KMS-11 (cell line): ENCODE measurements around the gene CCBE1.

Experiments used
- H2AFZ ChIP-seq: fragments of 200-600 bp; sonication (generic); 2 replicates; pipeline ENCODE4 v1.6.1; 2016; ENCODE audit warnings: antibody characterized with exemption, mixed run types, low read depth
- H3K27ac ChIP-seq: fragments of 200-600 bp; sonication (generic); 2 replicates; pipeline ENCODE4 v1.6.1; 2016; ENCODE audit warnings: mild to moderate bottlenecking, mixed run types
- H3K27me3 ChIP-seq: fragments of 200-600 bp; sonication (generic); 2 replicates; pipeline ENCODE4 v1.6.1; 2017; ENCODE audit warnings: mild to moderate bottlenecking, low read depth, mixed run types, moderate library complexity; ENCODE audit not compliant: insufficient read depth
- H3K36me3 ChIP-seq: fragments of 200-600 bp; sonication (generic); 2 replicates; pipeline ENCODE4 v1.6.1; 2017; ENCODE audit warnings: mild to moderate bottlenecking, mixed run types; ENCODE audit not compliant: insufficient read depth
- H3K4me1 ChIP-seq: fragments of 200-600 bp; sonication (generic); 2 replicates; pipeline ENCODE4 v1.6.1; 2016; ENCODE audit warnings: mild to moderate bottlenecking, low read depth, mixed run types; ENCODE audit not compliant: poor library complexity, severe bottlenecking
- H3K4me2 ChIP-seq: fragments of 200-600 bp; sonication (generic); 2 replicates; pipeline ENCODE4 v1.7.0; 2016; ENCODE audit warnings: mild to moderate bottlenecking, mixed run types
- H3K4me3 ChIP-seq: fragments of 200-600 bp; sonication (generic); IDR thresholded peaks from 2 replicates; pipeline ENCODE4 v1.6.1; 2017; ENCODE audit warnings: low read depth, low read length, mixed read lengths; ENCODE audit not compliant: insufficient read depth
- H3K79me2 ChIP-seq: fragments of 200-600 bp; sonication (generic); 2 replicates; pipeline ENCODE4 v1.6.1; 2016; ENCODE audit warnings: low read depth, mixed run types; ENCODE audit not compliant: insufficient read depth
- H3K9ac ChIP-seq: fragments of 200-600 bp; sonication (generic); 2 replicates; pipeline ENCODE4 v1.6.1; 2016; ENCODE audit warnings: mild to moderate bottlenecking, mixed run types
- H4K20me1 ChIP-seq: fragments of 200-600 bp; sonication (generic); 2 replicates; pipeline ENCODE4 v1.6.1; 2016; ENCODE audit warnings: mild to moderate bottlenecking, mixed run types; ENCODE audit not compliant: insufficient read depth
- CTCF ChIP-seq: fragments of 200-600 bp; sonication (generic); conservative IDR thresholded peaks from 2 replicates; pipeline ENCODE4 v1.6.1; 2017; ENCODE audit warnings: low read depth, mild to moderate bottlenecking, antibody characterized with exemption, low read length, moderate library complexity, mixed read lengths

The CCBE1 gene

GRCh38 chr18:59512025-59512755, 185.0 kb downstream of the CCBE1 start:
- Histone ChIP-seq H4K20me1 (no peaks in the 10 kb centered on the region), H3K79me2 (no peaks in the 10 kb centered on the region), H3K27ac (no peak overlapping the region), H3K4me2 (no peak overlapping the region), H3K4me3 (no peak overlapping the region), H2AFZ (no peak overlapping the region), H3K36me3 (no peaks in the 10 kb centered on the region), H3K27me3 (no peaks in the 10 kb centered on the region), H3K4me1 (no peaks in the 10 kb centered on the region), H3K9ac (no peak overlapping the region)
- TF ChIP-seq CTCF: no peak

- H3K79me2 ChIP-seq: no peaks in the 10 kb centered on the region
- no peak overlapping the region for H3K4me3 ChIP-seq
- no peak overlapping the region for H3K4me2 ChIP-seq
- H3K36me3 ChIP-seq: no peaks in the 10 kb centered on the region
- H4K20me1 ChIP-seq: no peaks in the 10 kb centered on the region
- H2AFZ ChIP-seq: no peak overlapping the region
- TF ChIP-seq CTCF: no peak
- no peak overlapping the region for H3K9ac ChIP-seq
- H3K27me3 ChIP-seq: no peaks in the 10 kb centered on the region
- no peaks in the 10 kb centered on the region for H3K4me1 ChIP-seq
- H3K27ac ChIP-seq: no peak overlapping the region
Measured at GRCh38 chr18:59509481-59510442, 187.5 kb downstream of the CCBE1 start.

- Histone ChIP-seq H3K9ac (no peak overlapping the region), H3K4me1 (no peaks in the 10 kb centered on the region), H3K4me2 (no peak overlapping the region), H4K20me1 (no peaks in the 10 kb centered on the region), H3K27ac (no peak overlapping the region), H3K27me3 (no peaks in the 10 kb centered on the region), H3K79me2 (no peaks in the 10 kb centered on the region), H2AFZ (no peak overlapping the region), H3K36me3 (no peaks in the 10 kb centered on the region), H3K4me3 (no peak overlapping the region)
- no peak for TF ChIP-seq CTCF
Measured at GRCh38 chr18:59505356-59505755, 191.9 kb downstream of the CCBE1 start.

- Histone ChIP-seq H4K20me1 (no peaks in the 10 kb centered on the region), H3K4me2 (no peak overlapping the region), H3K27ac (no peak overlapping the region), H3K36me3 (no peaks in the 10 kb centered on the region), H3K4me1 (no peaks in the 10 kb centered on the region), H3K4me3 (no peak overlapping the region), H3K9ac (no peak overlapping the region), H2AFZ (no peak overlapping the region), H3K27me3 (no peaks in the 10 kb centered on the region), H3K79me2 (no peaks in the 10 kb centered on the region)
- TF ChIP-seq CTCF: no peak
Measured at GRCh38 chr18:59502274-59503175, 194.7 kb downstream of the CCBE1 start.
